GM13977 (cell line): Measurements from ENCODE around the gene NPEPPS.
A peak's percentile ranks its signal among the peaks of the same experiment; 100 is the strongest.

Experiments used
- DNase-seq: peaks from one replicate; pipeline ENCODE4 v3.0.0; 2012; ENCODE audit warnings: low spot score
- in situ Hi-C: fragments of 300-500 bp; cut with MboI; formaldehyde crosslinking; loops from one replicate; pipeline ENCODE4 v1.12.0; 2022; ENCODE audit warnings: low sequenced_read_pairs, low pct_unique_long_range_greater_than_20kb, mixed read lengths, inconsistent platforms; ENCODE audit not compliant: unreplicated experiment
- TF ChIP-seq, protein P1 (sequence below): IDR thresholded peaks from 2 replicates; pipeline ENCODE4 v1.5.1; 2012; ENCODE audit warnings: mild to moderate bottlenecking, control low read depth; ENCODE audit not compliant: insufficient read depth; ENCODE audit errors: extremely low read depth, missing control alignments

NPEPPS gene

DNA sequence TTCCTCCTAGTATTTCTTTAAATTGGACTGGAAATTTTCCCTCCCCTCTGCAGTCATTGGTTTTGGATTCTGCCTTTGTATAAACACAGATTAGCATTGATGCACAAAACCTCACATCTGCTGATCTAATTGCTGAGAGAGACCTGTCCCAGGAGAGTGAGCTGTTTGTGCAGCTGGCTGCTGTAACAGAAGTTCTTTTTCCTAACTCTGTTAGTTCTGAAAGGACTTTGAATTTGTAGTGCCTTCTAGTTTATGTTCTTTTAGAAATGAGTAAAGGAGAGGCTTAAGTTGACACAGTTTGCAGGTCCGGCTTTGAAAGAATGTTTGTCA lies 73.7 kb downstream of the NPEPPS start:
- TF ChIP-seq, protein P1, sequence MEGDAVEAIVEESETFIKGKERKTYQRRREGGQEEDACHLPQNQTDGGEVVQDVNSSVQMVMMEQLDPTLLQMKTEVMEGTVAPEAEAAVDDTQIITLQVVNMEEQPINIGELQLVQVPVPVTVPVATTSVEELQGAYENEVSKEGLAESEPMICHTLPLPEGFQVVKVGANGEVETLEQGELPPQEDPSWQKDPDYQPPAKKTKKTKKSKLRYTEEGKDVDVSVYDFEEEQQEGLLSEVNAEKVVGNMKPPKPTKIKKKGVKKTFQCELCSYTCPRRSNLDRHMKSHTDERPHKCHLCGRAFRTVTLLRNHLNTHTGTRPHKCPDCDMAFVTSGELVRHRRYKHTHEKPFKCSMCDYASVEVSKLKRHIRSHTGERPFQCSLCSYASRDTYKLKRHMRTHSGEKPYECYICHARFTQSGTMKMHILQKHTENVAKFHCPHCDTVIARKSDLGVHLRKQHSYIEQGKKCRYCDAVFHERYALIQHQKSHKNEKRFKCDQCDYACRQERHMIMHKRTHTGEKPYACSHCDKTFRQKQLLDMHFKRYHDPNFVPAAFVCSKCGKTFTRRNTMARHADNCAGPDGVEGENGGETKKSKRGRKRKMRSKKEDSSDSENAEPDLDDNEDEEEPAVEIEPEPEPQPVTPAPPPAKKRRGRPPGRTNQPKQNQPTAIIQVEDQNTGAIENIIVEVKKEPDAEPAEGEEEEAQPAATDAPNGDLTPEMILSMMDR, result no peak
- in situ Hi-C loops, result no loop called here
- DNase-seq, result no peak

DNA sequence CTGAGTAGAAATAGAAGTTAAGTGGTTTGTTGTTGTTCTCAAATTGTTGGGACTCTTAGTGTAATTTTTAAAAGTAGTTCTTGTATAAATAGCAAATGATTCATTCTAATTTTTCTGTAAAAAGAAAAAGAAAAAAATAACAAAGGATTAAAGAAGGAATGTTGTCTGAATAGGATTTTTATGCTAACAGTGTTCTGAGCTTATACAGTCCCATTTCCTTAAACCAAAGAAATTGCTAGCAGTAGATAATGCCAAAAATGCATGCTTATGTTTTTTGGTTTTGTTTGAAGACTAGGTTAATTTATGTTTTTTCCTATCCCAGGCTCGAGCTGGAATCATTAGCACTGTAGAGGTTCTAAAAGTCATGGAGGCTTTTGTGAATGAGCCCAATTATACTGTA lies 74.1 kb downstream of the NPEPPS start:
- TF ChIP-seq, protein P1, result no peak
- DNase-seq, result no peak
- in situ Hi-C loops, result no loop called here

DNA sequence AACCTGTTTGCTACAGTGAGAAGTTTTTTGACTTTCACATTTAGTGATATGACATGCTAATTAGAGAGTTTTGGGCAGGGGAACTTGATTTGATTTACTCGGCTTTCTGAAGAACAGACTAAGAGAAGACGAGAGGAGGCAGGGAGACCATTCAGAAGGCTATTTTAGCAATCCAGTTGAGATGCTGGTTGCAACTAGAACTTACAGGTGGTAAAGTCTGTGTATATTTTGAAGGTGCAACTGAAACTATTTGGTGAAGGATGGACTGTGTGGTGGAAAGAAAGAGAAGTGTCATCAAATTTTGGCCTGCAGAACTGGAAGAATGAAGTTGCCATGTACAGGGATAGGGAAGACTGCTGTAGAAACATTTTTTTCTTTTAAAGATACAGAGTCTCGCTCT lies 76.6 kb downstream of the NPEPPS start:
- TF ChIP-seq, protein P1, result no peak
- in situ Hi-C loops, result no loop called here
- DNase-seq, result no peak

DNA sequence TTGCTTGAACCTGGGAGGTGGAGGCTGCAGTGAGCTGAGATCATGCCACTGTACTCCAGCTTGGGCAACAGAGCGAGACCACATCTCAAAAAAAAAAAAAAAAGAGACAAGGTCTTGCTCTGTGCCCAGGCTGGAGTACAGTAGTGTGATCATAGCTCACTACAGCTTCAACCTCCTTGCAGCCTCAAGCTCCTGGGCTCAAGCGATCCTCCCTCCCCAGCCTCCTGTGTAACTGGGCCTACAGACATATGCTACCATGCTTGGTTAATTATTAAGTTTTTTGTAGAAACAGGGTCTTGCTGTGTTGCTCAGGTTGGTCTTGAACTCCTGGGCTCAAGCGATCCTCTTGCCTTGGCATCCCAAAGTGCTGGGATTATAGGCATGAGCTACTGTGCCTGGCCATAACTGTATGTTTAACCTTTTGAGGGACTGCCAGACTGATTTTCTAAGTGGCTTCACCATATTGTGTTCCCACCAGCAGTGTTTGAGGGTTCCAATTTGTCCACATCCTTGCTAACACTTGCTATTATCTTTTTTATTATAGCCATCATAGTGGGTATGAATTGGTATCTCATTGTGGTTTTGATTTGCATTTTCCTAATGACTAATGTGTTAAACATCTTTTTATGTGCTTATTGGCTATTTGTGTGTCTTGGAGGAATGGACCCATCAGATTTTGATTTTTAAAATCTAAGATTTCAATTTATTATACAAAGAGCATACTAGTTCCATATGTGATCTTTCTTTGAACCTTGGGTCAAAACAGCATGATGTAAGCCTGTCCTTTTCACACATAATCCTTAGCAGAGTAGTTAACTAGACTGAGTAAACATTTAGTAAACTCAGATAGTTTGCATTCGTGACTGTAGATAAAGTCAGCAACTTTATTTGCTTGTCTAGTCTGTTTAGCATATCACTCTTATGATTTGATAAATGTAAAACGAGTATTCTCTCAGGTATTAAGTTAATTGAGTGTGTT lies 80.8 kb downstream of the NPEPPS start:
- no peak for DNase-seq
- TF ChIP-seq, protein P1, result no peak
- in situ Hi-C loops, result loop anchor here (10.0 kb wide), 1 partner anchor 107 kb away; no protein-coding TSS in a partner anchor

DNA sequence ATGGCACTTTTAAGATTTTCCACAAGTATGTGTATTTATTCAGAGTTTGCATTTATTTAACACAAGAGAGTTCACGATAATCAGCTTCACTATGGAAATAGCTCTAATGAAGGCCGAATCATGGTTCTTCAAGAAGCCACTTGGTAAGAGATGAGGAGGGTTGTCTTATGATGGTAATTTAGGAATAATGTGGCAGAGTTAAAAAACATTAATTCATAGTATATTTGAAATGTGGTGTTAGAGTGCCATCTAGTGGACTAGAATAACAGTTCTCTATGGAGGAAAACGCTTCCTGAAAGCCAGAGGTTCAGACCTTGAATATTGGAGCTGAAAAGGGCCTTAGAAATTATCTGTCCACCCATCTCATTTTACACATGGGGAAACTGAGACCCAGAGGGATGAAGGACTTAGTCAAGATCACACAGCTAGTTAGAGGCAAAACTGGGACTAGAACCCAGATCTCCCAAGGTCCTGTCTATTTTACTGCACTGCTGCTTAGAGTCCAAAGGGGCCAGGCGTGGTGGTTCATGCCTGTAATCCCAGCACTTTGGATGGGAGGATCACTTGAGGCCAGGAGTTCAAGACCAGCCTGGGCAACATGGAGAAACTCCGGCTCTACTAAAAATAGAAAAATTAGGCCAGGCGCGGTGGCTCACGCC lies 85.0 kb downstream of the NPEPPS start:
- peak; percentile 44 for DNase-seq
- TF ChIP-seq, protein P1, result peak; percentile 60
- in situ Hi-C loops, result loop anchor here (10.0 kb wide), 1 partner anchor 111 kb away; no protein-coding TSS in a partner anchor

DNA sequence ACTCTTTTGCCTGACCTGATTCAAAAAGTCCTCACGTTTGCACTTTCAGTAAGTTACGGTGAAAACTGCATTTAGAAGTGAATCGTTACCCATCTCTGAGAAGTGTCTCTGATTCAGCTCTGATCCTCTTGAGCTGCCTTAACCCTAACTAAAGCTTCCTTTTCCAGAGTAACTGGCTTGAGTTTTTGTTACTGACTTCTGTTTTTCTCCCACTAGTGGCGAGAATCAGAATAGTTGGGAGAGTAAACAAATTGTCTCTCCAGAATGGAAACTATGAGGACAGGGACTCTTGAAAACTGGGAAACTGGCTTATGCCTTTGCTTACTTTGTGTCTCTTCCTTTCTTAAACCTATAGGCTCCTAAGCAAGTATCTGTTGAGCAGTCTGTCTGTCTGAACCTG lies 87.5 kb downstream of the NPEPPS start:
- TF ChIP-seq, protein P1, result peak; percentile 8
- no peak for DNase-seq
- in situ Hi-C loops, result loop anchor here (10.0 kb wide), 1 partner anchor 114 kb away; no protein-coding TSS in a partner anchor
